MM.1S (cell line): ENCODE data around the gene SLC16A1.
"Not testable (repeated sequence)": the region's sequence is repeated elsewhere in the genome, so short reads cannot be mapped to it uniquely, and the experiment has no call there.

Experiments
- DNase-seq: peaks from one replicate; pipeline ENCODE4 v3.0.0-alpha.2; 2015
- H2AFZ ChIP-seq: fragments of 300-600 bp; sonication (generic); 2 replicates; pipeline ENCODE4 v1.6.0; 2016; ENCODE audit warnings: antibody characterized with exemption, low read length
- H3F3A ChIP-seq: fragments of 300-600 bp; sonication (generic); 2 replicates; pipeline ENCODE4 v1.6.1; 2016; ENCODE audit warnings: mild to moderate bottlenecking, antibody characterized with exemption, low read length, moderate library complexity, mixed read lengths; ENCODE audit not compliant: insufficient read depth
- H3K27ac ChIP-seq: fragments of 300-600 bp; sonication (generic); 2 replicates; pipeline ENCODE4 v1.5.1; 2016; ENCODE audit warnings: mild to moderate bottlenecking, low read length
- H3K27me3 ChIP-seq: fragments of 300-600 bp; sonication (generic); replicated peaks from 2 replicates; pipeline ENCODE4 v1.6.0; 2016; ENCODE audit warnings: low read length; ENCODE audit not compliant: insufficient read depth
- H3K36me3 ChIP-seq: fragments of 300-600 bp; sonication (generic); replicated peaks from 2 replicates; pipeline ENCODE4 v1.6.1; 2016; ENCODE audit warnings: mild to moderate bottlenecking, low read length, mixed read lengths; ENCODE audit not compliant: insufficient read depth
- H3K4me1 ChIP-seq: fragments of 300-600 bp; sonication (generic); 2 replicates; pipeline ENCODE4 v1.6.1; 2016; ENCODE audit warnings: low read length, mixed read lengths
- H3K4me2 ChIP-seq: fragments of 300-600 bp; sonication (generic); 2 replicates; pipeline ENCODE4 v1.6.0; 2016; ENCODE audit warnings: low read depth, low read length
- H3K4me3 ChIP-seq: fragments of 300-600 bp; sonication (generic); 2 replicates; pipeline ENCODE4 v1.5.1; 2016; ENCODE audit warnings: low read length, mixed read lengths
- H3K79me2 ChIP-seq: fragments of 300-600 bp; sonication (generic); 2 replicates; pipeline ENCODE4 v1.6.1; 2016; ENCODE audit warnings: mixed run types, low read length, mixed read lengths
- H3K9ac ChIP-seq: fragments of 300-600 bp; sonication (generic); 2 replicates; pipeline ENCODE4 v1.6.1; 2016; ENCODE audit warnings: low read length, mixed read lengths
- H3K9me2 ChIP-seq: fragments of 300-600 bp; sonication (generic); replicated peaks from 2 replicates; pipeline ENCODE4 v1.6.1; 2016; ENCODE audit warnings: mild to moderate bottlenecking, low read length, mixed read lengths; ENCODE audit not compliant: insufficient read depth
- H3K9me3 ChIP-seq: fragments of 300-600 bp; sonication (generic); replicated peaks from 2 replicates; pipeline ENCODE4 v1.6.1; 2016; ENCODE audit warnings: mild to moderate bottlenecking, low read length, mixed read lengths; ENCODE audit not compliant: insufficient read depth
- H4K20me1 ChIP-seq: fragments of 300-600 bp; sonication (generic); 2 replicates; pipeline ENCODE4 v1.6.1; 2016; ENCODE audit warnings: mild to moderate bottlenecking, low read length, moderate library complexity, mixed read lengths; ENCODE audit not compliant: insufficient read depth
- EZH2 ChIP-seq: fragments of 300-600 bp; sonication (generic); optimal IDR thresholded peaks from 2 replicates; pipeline ENCODE3; 2017; ENCODE audit warnings: low read depth, mild to moderate bottlenecking, antibody characterized with exemption, low read length, mixed read lengths
- EZH2phosphoT487 ChIP-seq: fragments of 300-600 bp; sonication (generic); IDR thresholded peaks from 2 replicates; pipeline ENCODE4 v1.6.1; 2018; ENCODE audit warnings: antibody characterized with exemption, low read length
- TF ChIP-seq, protein P1 (sequence below): fragments of 300-600 bp; sonication (generic); IDR thresholded peaks from 2 replicates; pipeline ENCODE4 v1.5.1; 2016; ENCODE audit warnings: antibody characterized with exemption, low read length, mixed read lengths

The SLC16A1 gene

DNA sequence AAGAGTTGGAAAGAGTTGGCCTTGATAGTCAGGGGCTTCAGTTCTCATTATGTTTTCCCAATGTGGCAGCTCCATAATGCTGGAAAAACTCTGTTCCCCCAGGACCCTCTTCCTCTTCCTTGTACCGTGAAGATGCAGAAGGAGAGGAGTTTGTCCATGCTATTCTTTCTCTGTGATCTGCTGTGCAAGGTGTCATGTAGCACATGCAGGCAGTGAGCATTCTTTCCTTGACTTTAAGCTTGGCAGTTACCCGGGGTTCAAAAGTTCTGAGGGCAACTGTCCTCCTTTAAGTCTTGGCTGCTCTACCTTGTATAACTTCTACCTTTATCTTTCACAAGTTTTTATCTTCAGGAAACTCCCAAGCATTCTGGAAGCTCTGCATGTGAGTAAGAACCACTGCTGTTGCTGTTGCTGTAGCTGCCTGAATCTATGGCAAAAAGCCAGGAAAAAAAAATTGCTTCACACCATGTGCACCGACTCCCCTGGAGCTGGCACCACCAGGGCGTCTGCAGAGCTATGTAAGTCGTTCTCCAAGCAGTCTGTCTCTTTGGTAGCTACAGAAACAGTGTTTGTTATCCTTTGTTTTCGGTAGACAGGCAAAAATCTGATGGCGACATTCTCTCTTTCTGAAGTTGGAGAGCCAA lies 42.7 kb upstream of the SLC16A1 start:
- Histone ChIP-seq H3K27me3 (no peaks in the 10 kb centered on the region), H3F3A (no peaks in the 10 kb centered on the region), H3K4me2 (no peak overlapping the region), H3K36me3 (no peaks in the 10 kb centered on the region), H3K4me1 (no peaks in the 10 kb centered on the region), H3K9me2 (no peaks in the 10 kb centered on the region), H3K4me3 (no peak overlapping the region), H2AFZ (no peak overlapping the region), H4K20me1 (no peaks in the 10 kb centered on the region), H3K27ac (no peak overlapping the region), H3K79me2 (no peaks in the 10 kb centered on the region), H3K9ac (no peak overlapping the region), H3K9me3 (no peaks in the 10 kb centered on the region)
- TF ChIP-seq EZH2phosphoT487, result no peak
- TF ChIP-seq, protein P1, sequence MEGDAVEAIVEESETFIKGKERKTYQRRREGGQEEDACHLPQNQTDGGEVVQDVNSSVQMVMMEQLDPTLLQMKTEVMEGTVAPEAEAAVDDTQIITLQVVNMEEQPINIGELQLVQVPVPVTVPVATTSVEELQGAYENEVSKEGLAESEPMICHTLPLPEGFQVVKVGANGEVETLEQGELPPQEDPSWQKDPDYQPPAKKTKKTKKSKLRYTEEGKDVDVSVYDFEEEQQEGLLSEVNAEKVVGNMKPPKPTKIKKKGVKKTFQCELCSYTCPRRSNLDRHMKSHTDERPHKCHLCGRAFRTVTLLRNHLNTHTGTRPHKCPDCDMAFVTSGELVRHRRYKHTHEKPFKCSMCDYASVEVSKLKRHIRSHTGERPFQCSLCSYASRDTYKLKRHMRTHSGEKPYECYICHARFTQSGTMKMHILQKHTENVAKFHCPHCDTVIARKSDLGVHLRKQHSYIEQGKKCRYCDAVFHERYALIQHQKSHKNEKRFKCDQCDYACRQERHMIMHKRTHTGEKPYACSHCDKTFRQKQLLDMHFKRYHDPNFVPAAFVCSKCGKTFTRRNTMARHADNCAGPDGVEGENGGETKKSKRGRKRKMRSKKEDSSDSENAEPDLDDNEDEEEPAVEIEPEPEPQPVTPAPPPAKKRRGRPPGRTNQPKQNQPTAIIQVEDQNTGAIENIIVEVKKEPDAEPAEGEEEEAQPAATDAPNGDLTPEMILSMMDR, result no peak
- TF ChIP-seq EZH2, result no peak
- no peak for DNase-seq

DNA sequence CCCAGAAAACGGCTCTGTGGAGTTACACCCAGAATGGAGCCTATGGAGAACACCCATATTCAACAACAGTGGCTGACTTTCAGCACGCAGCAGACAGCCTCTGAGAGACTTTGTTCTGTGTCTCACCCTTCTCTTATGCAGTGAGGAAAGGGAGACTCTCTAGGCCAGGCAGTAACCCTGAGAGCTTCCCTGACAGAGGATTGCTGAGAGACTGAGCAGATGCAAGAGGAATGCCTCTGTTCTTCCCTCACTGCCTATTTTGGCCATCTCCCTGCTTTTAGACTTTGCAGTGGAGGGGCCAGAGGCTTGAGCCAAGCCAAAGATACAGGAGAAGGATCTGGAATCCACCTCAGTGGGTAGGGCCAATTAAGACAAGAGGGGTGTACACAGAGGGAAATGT lies 41.8 kb upstream of the SLC16A1 start:
- H4K20me1 ChIP-seq, result no peaks in the 10 kb centered on the region
- H2AFZ ChIP-seq, result no peak overlapping the region
- H3K4me3 ChIP-seq, result no peak overlapping the region
- no peak overlapping the region for H3K27ac ChIP-seq
- TF ChIP-seq EZH2phosphoT487 (no peak), EZH2 (no peak)
- TF ChIP-seq, protein P1, result no peak
- H3K79me2 ChIP-seq, result no peaks in the 10 kb centered on the region
- H3F3A ChIP-seq, result no peaks in the 10 kb centered on the region
- H3K4me2 ChIP-seq, result no peak overlapping the region
- H3K4me1 ChIP-seq, result no peaks in the 10 kb centered on the region
- H3K9ac ChIP-seq, result no peak overlapping the region
- no peaks in the 10 kb centered on the region for H3K36me3 ChIP-seq
- H3K9me2 ChIP-seq, result no peaks in the 10 kb centered on the region
- DNase-seq, result no peak
- no peaks in the 10 kb centered on the region for H3K9me3 ChIP-seq
- no peaks in the 10 kb centered on the region for H3K27me3 ChIP-seq

DNA sequence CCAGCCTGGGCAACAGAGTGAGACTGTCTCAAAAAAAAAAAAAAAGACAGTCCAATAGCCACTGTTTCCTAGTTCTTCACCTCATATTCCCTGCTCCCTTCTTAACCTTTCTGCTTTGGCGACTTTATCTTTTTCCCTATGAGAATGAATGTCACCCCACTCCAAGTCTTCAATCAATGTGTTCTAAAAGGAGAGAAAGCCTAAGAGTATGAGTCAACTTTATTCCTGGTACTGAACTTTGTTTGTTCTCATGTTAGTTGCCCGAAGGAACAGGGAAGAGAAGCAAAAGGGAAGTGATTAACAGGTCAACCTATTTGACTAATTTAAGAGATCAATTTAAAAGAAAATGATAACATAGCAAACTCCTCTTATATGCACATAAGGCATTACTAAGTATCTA lies 39.9 kb upstream of the SLC16A1 start:
- Histone ChIP-seq H3K9me3 (no peaks in the 10 kb centered on the region), H3K27me3 (no peaks in the 10 kb centered on the region), H3F3A (no peaks in the 10 kb centered on the region), H3K36me3 (no peaks in the 10 kb centered on the region), H2AFZ (no peak overlapping the region), H3K9ac (no peak overlapping the region), H3K4me2 (no peak overlapping the region), H3K9me2 (no peaks in the 10 kb centered on the region), H3K4me1 (no peaks in the 10 kb centered on the region), H3K27ac (no peak overlapping the region), H3K79me2 (no peaks in the 10 kb centered on the region), H3K4me3 (no peak overlapping the region), H4K20me1 (no peaks in the 10 kb centered on the region)
- TF ChIP-seq, protein P1, result no peak
- TF ChIP-seq EZH2, result no peak
- no peak for TF ChIP-seq EZH2phosphoT487
- no peak for DNase-seq

DNA sequence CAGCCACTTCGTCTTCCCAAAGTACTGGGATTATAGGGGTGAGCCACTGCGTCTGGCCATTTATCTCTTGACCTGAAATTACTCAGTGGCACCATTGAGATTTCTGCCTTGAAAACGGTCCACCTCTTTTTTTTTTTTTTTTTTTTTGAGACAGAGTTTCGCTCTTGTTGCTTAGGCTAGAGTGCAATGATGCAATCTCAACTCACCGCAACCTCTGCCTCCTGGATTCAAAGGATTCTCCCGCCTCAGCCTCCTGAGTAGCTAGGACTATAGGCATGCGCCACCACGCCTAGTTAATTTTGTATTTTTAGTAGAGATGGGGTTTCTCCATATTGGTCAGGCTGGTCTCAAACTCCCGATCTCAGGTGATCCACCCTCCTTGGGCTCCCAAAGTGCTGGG lies 39.0 kb upstream of the SLC16A1 start:
- H3K4me1 ChIP-seq, H2AFZ ChIP-seq, H4K20me1 ChIP-seq, H3K4me2 ChIP-seq, H3K79me2 ChIP-seq, H3K27me3 ChIP-seq, H3K36me3 ChIP-seq, H3K4me3 ChIP-seq, DNase-seq, H3F3A ChIP-seq, H3K9me2 ChIP-seq, H3K27ac ChIP-seq, H3K9ac ChIP-seq, H3K9me3 ChIP-seq: not testable (repeated sequence)
